RKO (cell line): ENCODE measurements around the gene MED12L.

Source experiments
- DNase-seq: peaks from one replicate; pipeline ENCODE4 v3.0.0-alpha.2; 2016; ENCODE audit warnings: low spot score

MED12L gene

GRCh38 chr3:151328298-151328995, 243.0 kb downstream of the MED12L start:
- no peak for DNase-seq

- no peak for DNase-seq
Measured at GRCh38 chr3:151329363-151329762, 243.9 kb downstream of the MED12L start, which contains the start of gene P2RY13. Gene P2RY13 (minus strand): TSS chr3:151329549. CDS start chr3:151329528, 21 bp downstream.

- no peak for DNase-seq
Measured at GRCh38 chr3:151330379-151330778, 244.9 kb downstream of the MED12L start.

GRCh38 chr3:151330899-151331298, 245.4 kb downstream of the MED12L start:
- DNase-seq = no peak

- DNase-seq = no peak
Measured at GRCh38 chr3:151331696-151332095, 246.2 kb downstream of the MED12L start.

- no peak for DNase-seq
Measured at GRCh38 chr3:151345859-151346258, 260.4 kb downstream of the MED12L start.

GRCh38 chr3:151346292-151346691, 260.8 kb downstream of the MED12L start:
- no peak for DNase-seq

- DNase-seq = no peak
Measured at GRCh38 chr3:151347432-151347831, 262.0 kb downstream of the MED12L start.

GRCh38 chr3:151350656-151351055, 265.2 kb downstream of the MED12L start:
- no peak for DNase-seq

GRCh38 chr3:151351219-151351618, 265.8 kb downstream of the MED12L start:
- DNase-seq = no peak

- no peak for DNase-seq
Measured at GRCh38 chr3:151351648-151352047, 266.2 kb downstream of the MED12L start.

- DNase-seq = no peak
Measured at GRCh38 chr3:151356794-151357462, 271.5 kb downstream of the MED12L start.

- no peak for DNase-seq
Measured at GRCh38 chr3:151357463-151357850, 272.0 kb downstream of the MED12L start.

- DNase-seq = no peak
Measured at GRCh38 chr3:151362751-151363174, 277.3 kb downstream of the MED12L start.

- DNase-seq = no peak
Measured at GRCh38 chr3:151366993-151367392, 281.5 kb downstream of the MED12L start.

- DNase-seq = no peak
Measured at GRCh38 chr3:151367448-151367847, 282.0 kb downstream of the MED12L start.

- DNase-seq = no peak
Measured at GRCh38 chr3:151371526-151371925, 286.1 kb downstream of the MED12L start.

- no peak for DNase-seq
Measured at GRCh38 chr3:151372063-151372820, 286.8 kb downstream of the MED12L start.

- no peak for DNase-seq
Measured at GRCh38 chr3:151377768-151378385, 292.4 kb downstream of the MED12L start.

GRCh38 chr3:151379083-151379734, 293.7 kb downstream of the MED12L start:
- DNase-seq = peak; percentile 35

- DNase-seq = no peak
Measured at GRCh38 chr3:151382671-151383070, 297.2 kb downstream of the MED12L start.

GRCh38 chr3:151383111-151383510, 297.6 kb downstream of the MED12L start:
- DNase-seq = no peak
